HS-5 (cell line): ENCODE data around the gene OR8A1.

Source experiments
- DNase-seq: peaks from one replicate; pipeline ENCODE4 v3.0.0-alpha.2; 2012; ENCODE audit warnings: low read depth

The OR8A1 gene

DNA sequence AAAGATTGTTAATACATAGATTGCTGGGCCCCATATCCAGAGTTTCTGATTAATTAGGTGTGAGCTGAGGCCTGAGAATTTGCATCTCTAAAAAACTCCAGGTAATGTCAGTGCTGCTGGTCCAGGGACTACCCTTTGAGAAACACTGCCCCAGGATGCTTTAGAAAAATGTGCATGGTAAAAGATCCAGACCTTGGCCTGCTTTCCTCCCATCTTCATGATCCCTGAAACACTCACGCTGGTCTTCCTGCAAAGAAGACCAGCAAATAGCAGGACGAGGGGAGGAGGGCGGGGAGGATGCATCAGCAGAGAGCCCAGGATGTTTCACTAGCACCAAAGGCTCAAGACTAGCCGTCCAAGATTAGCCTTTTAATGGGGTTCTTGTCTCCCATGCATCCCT, at the start of gene OR8A1:
TSS of gene OR8A1 (plus strand) at position 301 of the 400 bp plus-strand sequence. CDS start 123 bp downstream, outside the sequence.
- no peak for DNase-seq

- DNase-seq = no peak
Measured at GRCh38 chr11:124520550-124520854, 49.3 kb upstream of the OR8A1 start.

DNA sequence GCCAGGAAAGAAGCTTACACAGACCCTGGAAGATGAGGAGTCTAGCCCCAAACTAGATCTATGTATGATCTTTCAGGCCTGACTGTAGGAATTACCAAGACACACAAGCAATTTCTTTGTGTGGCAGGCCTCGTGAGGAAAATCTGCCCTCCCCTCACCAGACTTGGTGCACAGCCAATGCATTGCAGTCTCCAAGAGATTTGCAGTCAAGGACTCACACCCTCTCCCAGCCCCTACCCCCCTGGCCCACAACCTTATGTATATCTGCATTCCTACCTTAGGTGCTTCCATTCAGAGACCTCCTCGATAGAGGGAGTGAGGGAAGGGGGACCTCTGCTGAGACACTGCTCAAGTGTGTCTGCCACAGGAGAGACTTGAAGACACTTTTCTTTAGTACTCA, 36.2 kb upstream of the OR8A1 start:
- DNase-seq = no peak

GRCh38 chr11:124534051-124534450, 35.7 kb upstream of the OR8A1 start:
- DNase-seq = no peak

DNA sequence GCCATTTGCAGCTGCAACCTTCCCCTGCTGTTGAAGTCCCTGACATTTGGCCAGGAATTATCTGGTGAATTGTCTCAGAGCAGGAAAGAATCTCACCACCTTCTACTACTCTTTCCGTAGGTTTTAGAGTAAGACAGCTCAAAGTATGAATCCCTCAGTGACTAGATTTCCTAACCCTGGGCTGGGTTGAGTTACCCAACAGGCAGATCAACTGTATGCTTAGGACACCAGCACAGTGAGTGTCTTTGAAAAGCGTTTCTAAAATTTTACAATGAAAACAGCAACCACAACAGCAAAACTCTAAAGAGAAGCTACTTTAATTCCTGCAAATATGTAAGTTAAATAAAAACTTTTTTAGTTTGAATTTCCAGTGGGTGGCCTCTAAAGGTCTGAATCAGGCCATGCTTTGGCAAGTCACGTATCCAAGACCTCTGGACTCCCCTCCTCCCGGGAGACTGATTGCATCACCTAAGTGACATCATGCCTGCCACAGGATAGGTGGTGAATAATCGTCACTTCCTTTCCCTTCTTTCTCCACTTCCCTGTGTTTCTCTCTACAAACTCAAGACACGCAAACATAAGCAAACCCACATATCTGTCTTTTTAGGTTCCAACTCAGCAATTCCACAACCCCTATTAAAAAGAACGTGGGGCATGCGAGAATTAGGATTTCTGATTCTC, 34.1 kb upstream of the OR8A1 start:
- DNase-seq = peak; percentile 3

DNA sequence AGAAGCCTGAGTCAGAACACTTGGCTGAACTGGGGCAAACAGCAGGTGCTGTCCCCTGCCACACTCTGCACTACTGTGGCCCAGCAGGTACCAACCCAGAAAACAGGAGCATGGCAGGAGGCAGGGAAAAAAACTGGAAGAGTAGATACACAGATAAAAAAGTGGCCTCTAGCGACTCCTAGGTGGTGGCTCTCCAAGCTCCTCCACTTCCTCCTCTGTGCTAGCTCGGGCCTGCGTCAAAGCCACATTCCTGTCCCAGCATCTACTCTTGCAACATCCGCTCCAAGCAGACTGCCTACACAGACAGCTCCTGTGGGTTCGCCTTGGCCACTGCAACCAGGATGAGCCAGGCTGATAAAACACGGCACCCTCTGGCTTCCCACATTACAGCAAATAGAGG, 33.3 kb upstream of the OR8A1 start:
- DNase-seq = no peak

GRCh38 chr11:124538019-124538418, 31.8 kb upstream of the OR8A1 start:
- DNase-seq = no peak

GRCh38 chr11:124541204-124541603, 28.6 kb upstream of the OR8A1 start:
- DNase-seq = no peak

- DNase-seq = no peak
Measured at GRCh38 chr11:124543145-124543544, 26.7 kb upstream of the OR8A1 start.

GRCh38 chr11:124543554-124543953, 26.2 kb upstream of the OR8A1 start, which contains the start of gene OR8B12:
OR8B12 (minus strand) TSS chr11:124543654; CDS start chr11:124543654, 0 bp downstream.
- DNase-seq = no peak

DNA sequence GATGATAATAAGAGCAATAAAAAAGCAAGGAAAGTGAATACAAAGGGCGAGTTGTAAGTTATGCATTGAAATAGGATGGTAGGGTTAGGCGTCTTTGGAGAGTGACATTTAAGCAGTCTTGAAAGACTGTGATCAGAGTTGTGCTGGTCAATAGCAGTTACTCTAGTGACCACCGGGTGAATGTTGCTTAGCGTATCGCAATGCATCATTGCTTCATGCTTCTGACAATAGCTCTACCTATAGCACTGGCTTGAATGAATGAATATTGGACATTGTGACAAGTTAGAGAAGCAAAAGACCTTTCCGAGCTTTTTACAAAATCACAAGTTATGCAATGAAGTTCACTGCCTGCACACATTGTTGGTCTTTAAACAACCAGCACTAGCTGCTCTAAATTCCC, 18.6 kb upstream of the OR8A1 start:
- DNase-seq = no peak

- no peak for DNase-seq
Measured at GRCh38 chr11:124551987-124552386, 17.8 kb upstream of the OR8A1 start.

- DNase-seq = no peak
Measured at GRCh38 chr11:124556828-124557227, 13.0 kb upstream of the OR8A1 start.

DNA sequence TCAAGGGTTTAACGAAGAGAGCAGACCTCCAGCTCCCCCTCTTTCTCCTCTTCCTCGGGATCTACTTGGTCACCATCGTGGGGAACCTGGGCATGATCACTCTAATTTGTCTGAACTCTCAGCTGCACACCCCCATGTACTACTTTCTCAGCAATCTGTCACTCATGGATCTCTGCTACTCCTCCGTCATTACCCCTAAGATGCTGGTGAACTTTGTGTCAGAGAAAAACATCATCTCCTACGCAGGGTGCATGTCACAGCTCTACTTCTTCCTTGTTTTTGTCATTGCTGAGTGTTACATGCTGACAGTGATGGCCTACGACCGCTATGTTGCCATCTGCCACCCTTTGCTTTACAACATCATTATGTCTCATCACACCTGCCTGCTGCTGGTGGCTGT, 363 bp downstream of the OR8A1 start:
- DNase-seq = no peak

DNA sequence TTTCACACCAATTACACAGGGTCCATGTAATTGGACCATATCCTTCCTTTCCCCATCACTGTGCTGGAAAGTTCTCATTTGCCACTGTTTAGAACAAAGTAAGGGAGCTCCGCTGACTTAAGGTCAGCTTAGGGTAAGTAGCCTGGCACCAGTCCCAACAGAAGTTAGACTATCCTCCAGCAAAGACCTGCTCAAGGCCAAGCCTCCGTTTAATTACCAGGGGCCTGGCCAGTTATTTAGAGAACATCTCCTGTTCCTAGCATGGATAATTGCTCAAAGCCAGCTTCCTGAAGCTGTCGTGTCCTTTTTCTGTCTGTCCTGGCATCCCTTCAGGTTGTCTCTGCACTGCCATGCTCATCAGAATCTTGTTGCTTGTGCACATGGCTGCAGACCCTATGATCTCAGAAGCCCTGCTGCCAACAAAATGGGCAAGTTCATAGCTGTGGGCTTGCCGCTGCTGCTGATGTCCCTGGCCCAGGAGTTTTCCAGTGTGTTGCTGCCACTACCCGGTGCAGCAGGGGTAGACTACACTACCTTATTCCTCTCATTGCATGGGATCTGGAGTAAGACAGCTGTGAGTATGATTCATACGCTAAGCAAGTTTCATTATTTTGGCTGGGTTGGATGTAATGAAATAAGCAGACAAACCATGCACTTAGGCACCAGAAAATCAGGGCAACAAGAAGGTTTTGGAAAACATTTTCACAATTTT, 8.1 kb downstream of the OR8A1 start:
- no peak for DNase-seq

GRCh38 chr11:124578761-124579160, 9.0 kb downstream of the OR8A1 start:
- no peak for DNase-seq

DNA sequence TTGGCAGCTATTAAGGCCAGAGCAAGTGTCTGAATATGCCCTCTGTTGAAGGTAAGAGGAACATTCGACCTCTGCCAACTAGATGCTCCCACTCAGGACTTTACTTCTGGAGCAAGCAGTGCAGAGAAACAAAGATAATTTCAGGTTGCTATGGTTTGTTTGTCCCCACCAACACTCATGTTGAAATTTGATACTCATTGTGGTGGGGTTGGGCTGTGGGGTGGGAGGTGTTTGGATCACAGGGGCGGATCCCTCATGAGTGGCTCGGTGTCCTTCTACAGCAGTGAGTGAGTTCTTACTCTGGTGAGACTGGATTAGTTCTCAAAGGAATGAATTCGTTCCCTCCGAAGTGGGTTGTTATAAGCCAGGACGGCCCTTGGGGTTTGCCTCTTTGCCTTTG, 12.0 kb downstream of the OR8A1 start:
- no peak for DNase-seq

- DNase-seq = no peak
Measured at GRCh38 chr11:124582565-124582964, 12.8 kb downstream of the OR8A1 start.

DNA sequence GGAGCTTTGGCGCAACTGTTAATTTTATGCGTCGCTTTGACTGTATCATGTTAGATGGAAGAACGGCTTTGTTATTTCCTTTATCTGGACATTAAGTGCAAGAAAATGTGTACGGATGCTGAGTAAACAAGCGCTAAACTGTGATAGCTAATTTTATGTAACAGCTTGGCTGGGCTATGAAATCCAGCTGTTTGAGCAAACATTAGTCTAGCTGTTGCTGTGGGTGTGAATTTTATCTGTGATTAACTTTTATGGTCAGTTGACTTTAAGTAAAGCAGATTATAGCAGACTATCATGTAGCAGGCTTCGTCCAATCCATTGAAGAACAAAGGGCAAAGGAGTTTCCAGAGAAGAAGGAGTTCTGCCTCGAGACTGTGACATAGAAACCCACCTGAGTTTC, 14.0 kb downstream of the OR8A1 start:
- no peak for DNase-seq

- no peak for DNase-seq
Measured at GRCh38 chr11:124584681-124585372, 15.0 kb downstream of the OR8A1 start.

DNA sequence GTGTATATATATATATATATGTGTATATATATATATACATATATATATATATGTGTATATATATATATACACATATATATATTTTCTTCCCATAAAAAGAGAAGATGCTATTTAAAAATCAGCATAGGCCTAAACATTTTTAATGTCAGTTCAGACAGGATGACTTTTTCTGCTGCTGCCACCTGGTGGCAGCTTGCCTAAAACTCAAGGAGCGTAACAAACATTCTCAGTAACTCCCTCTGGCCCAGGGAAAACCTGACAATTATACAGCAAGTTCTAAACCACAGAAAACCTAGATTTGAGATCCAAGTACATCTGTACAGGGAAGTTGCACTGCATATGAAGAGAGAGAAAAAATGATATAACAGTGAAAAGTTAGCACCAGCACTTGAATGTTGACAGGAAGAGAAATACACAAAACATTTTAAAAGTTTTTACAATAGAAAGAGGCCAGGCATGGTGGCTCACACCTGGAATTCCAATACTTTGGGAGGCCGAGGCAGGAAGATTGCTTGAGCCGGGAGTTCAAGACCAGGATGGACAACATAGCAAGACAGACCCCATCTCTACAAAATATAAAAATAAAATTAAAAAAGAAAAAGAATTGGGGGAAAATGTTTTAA, 16.6 kb downstream of the OR8A1 start:
- peak; percentile 19 for DNase-seq

DNA sequence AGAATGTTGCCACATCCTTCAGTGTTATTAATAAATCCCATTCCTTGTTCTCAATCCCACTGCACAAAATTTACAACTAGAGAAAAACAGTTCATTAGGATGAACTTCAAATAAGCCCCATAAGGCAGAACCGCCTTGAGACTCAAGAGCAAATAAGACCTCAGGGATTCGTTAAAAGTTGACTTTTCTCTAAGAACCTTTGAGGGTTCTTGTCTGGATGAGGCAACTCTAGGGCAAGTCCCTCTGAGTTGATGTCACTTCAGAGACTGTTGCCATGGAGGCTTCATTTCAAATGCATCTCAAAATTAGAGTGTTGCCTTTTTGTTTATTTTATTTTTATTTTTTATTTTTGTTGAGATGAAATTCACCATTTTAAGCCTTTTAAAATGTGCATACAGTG, 21.6 kb downstream of the OR8A1 start:
- DNase-seq = no peak

- no peak for DNase-seq
Measured at GRCh38 chr11:124592627-124593026, 22.8 kb downstream of the OR8A1 start.
